ENCODE data around the gene GRAMD1A. TPM values are rescaled to one million over a fixed set of nuclear protein-coding genes. Genes with fewer than 3 reads are reported as not detected.

GRAMD1A gene
- total RNA-seq, 1 donor from 2014 or later: 26.2 TPM

DNA sequence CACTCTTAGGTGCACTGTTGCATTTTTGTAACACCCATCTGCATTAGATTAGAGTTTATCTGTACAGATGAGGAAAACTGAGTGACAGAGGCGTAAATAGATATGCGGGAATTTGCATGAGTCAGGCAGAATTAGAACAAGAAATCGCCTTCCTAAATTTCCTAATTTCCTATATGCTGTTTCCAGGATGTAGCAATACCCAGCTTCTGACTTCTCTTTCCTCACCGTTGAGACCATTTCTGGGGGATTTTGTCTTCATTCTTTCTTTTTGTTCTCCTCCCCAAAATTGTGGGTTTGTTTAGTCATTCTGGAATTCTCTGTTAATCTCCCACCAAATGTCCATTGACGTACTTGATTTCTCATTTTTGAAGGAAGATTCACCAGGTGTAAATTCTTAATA, 25.5 kb upstream of the GRAMD1A start:
- H3K27me3 ChIP-seq (ENCODE audit: low read depth): no peaks in the 10 kb centered on the region
- intact Hi-C loops (cut with micrococcal nuclease): no loop called here
- no peak overlapping the region for H3K27ac ChIP-seq (replicated peaks)
- no peaks in the 10 kb centered on the region for H3K36me3 ChIP-seq
- TF ChIP-seq, protein P1, sequence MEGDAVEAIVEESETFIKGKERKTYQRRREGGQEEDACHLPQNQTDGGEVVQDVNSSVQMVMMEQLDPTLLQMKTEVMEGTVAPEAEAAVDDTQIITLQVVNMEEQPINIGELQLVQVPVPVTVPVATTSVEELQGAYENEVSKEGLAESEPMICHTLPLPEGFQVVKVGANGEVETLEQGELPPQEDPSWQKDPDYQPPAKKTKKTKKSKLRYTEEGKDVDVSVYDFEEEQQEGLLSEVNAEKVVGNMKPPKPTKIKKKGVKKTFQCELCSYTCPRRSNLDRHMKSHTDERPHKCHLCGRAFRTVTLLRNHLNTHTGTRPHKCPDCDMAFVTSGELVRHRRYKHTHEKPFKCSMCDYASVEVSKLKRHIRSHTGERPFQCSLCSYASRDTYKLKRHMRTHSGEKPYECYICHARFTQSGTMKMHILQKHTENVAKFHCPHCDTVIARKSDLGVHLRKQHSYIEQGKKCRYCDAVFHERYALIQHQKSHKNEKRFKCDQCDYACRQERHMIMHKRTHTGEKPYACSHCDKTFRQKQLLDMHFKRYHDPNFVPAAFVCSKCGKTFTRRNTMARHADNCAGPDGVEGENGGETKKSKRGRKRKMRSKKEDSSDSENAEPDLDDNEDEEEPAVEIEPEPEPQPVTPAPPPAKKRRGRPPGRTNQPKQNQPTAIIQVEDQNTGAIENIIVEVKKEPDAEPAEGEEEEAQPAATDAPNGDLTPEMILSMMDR (IDR thresholded peaks at IDR 0.05; ENCODE audit: borderline replicate concordance): no peak
- DNase-seq: no peak
- peaks cover 9% of the 10 kb centered on the region for H3K9me3 ChIP-seq (replicated peaks)
- H3K4me3 ChIP-seq: no peak overlapping the region
- H3K4me1 ChIP-seq: peaks cover 4% of the 10 kb centered on the region

DNA sequence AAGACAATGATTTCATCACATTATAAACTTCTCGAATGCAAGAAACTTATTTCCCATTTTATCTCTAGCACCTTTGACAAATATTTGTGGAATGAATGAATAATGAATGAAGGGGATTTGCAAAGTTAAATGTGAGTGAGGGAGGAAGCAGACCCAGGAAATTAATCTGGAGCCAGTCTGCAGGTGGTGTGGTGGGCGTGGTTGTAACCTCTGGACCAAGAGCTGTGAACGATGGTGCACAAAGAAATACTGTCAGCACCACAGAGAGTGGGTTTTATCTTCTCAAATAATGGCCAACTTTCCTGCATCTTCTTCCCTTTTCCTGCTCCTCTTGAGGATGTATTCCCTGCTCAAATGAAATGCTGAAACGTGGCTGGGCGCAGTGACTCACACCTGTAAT, 25.1 kb upstream of the GRAMD1A start:
- TF ChIP-seq, protein P1 (IDR thresholded peaks at IDR 0.05; ENCODE audit: borderline replicate concordance): no peak
- H3K4me3 ChIP-seq: no peak overlapping the region
- H3K4me1 ChIP-seq: peaks cover 4% of the 10 kb centered on the region
- peaks cover 9% of the 10 kb centered on the region for H3K9me3 ChIP-seq (replicated peaks)
- DNase-seq: no peak
- no peaks in the 10 kb centered on the region for H3K36me3 ChIP-seq
- intact Hi-C loops (cut with micrococcal nuclease): no loop called here
- no peak overlapping the region for H3K27ac ChIP-seq (replicated peaks)
- H3K27me3 ChIP-seq (ENCODE audit: low read depth): no peaks in the 10 kb centered on the region

DNA sequence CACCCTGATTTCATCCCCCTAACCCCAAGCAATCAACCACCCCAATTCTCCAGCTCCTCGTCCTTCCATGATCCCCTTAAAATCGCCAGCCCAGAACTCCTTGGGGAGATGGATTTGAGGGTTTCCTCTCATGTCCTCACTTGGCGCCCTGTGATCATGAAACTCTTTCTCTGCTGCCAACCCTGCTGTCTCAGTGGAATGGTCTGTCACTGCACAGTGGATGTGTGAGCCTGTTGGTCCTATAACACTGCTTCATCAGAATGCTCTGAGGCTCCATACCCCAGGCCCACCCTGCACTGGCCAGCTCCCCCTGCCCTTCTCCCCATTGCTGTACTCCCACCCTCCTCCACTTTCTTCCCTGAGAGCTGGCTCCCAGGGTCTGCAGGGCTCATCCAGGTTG, 23.5 kb upstream of the GRAMD1A start:
- H3K9me3 ChIP-seq (replicated peaks): peaks cover 9% of the 10 kb centered on the region
- H3K27ac ChIP-seq (replicated peaks): no peak overlapping the region
- no peak overlapping the region for H3K4me3 ChIP-seq
- H3K4me1 ChIP-seq: peaks cover 4% of the 10 kb centered on the region
- no peaks in the 10 kb centered on the region for H3K27me3 ChIP-seq (ENCODE audit: low read depth)
- TF ChIP-seq, protein P1 (IDR thresholded peaks at IDR 0.05; ENCODE audit: borderline replicate concordance): no peak
- intact Hi-C loops (cut with micrococcal nuclease): no loop called here
- no peak for DNase-seq
- no peaks in the 10 kb centered on the region for H3K36me3 ChIP-seq

DNA sequence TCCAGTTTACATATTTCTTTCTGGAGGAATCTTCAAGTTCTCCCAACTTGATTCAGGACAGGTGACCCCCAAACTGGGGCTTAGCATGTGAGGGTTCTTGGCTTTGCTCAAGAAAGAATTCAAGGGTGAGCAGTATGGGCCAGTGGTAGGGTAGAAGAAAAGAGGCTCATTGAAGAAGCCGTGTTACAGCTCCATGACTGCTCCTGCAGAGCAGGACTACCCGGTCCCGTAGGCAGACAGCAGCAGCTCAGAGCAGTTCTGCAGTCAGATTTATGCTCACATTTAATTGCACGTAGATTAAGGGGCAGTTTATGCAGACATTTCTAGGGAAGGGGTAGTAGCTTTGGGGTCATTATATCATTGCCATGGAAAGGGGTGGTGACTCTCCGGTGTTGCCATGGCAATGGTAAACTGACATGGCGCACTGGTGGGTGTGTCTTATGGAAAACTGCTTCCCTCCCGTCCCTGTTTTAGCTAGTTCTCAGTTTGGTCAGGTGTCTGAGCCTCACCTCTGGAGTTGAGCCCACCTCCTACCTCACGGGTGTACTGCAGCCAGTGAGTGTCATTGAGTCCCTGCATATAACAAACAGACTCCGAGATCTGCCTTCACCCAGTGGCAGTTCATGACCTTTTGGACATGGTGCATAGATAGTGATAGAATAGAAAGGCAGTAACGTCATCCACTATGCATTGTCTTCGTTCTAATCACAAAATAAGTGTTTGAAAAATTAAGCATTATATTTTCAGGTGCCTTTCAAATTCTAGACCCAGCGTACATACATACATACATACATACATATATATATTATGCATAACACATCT, 20.1 kb upstream of the GRAMD1A start:
- H3K4me1 ChIP-seq: peaks cover 5% of the 10 kb centered on the region
- TF ChIP-seq, protein P1 (IDR thresholded peaks at IDR 0.05; ENCODE audit: borderline replicate concordance): no peak
- intact Hi-C loops (cut with micrococcal nuclease): no loop called here
- no peak overlapping the region for H3K27ac ChIP-seq (replicated peaks)
- no peaks in the 10 kb centered on the region for H3K27me3 ChIP-seq (ENCODE audit: low read depth)
- no peak for DNase-seq
- H3K4me3 ChIP-seq: no peak overlapping the region
- no peaks in the 10 kb centered on the region for H3K36me3 ChIP-seq
- peaks cover 9% of the 10 kb centered on the region for H3K9me3 ChIP-seq (replicated peaks)

DNA sequence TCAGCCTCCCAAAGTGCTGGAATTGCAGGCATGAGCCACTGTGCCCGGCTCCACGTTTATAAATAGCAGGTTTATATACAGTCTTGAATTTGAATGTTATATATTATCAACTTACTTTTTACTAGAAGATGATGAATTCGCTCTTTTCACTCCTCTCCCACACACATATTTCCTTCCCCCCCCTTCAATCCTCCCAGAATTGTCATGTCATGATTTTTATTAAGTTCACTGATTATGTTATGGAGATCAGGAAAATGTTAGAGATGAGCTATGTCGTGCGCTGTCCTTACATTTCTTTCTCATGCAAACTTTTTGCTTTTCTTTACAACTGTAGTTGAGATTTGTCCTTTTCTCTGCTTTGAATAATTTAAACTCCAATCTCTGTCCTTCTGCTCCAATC, 17.8 kb upstream of the GRAMD1A start:
- Histone ChIP-seq H3K27me3 (ENCODE audit: low read depth) (no peaks in the 10 kb centered on the region), H3K4me3 (no peak overlapping the region), H3K4me1 (peaks cover 14% of the 10 kb centered on the region), H3K36me3 (no peaks in the 10 kb centered on the region), H3K27ac (replicated peaks) (no peak overlapping the region), H3K9me3 (replicated peaks) (no peaks in the 10 kb centered on the region)
- DNase-seq: no peak
- TF ChIP-seq, protein P1 (IDR thresholded peaks at IDR 0.05; ENCODE audit: borderline replicate concordance): no peak
- intact Hi-C loops (cut with micrococcal nuclease): no loop called here

Data from left ventricle myocardium inferior (tissue), 1 donor.